RWPE2 (cell line): ENCODE data around the gene DDA1.
A peak's percentile ranks its signal among the peaks of the same experiment; 100 is the strongest.

Experiments used
- ATAC-seq: fragments of 200-7000 bp; cut with Tn5 transposase; 3 replicates; pipeline ENCODE4 v1.9.1; 2021; ENCODE audit warnings: low read depth
- DNase-seq: peaks from one replicate; pipeline ENCODE4 v3.0.0-alpha.2; 2020; ENCODE audit warnings: low spot score
- H3K27ac ChIP-seq: fragments of 450-650 bp; 2 replicates; pipeline ENCODE4 v1.5.1; 2017; ENCODE audit warnings: mild to moderate bottlenecking; ENCODE audit not compliant: poor library complexity, severe bottlenecking
- H3K27me3 ChIP-seq: fragments of 250-450 bp; sonication (Bioruptor Pico); 2 replicates; pipeline ENCODE4 v1.5.1; 2021; ENCODE audit warnings: mild to moderate bottlenecking, moderate library complexity; ENCODE audit not compliant: insufficient read depth, poor library complexity, severe bottlenecking
- H3K36me3 ChIP-seq: fragments of 250-450 bp; sonication (Bioruptor Pico); 2 replicates; pipeline ENCODE4 v1.5.1; 2020; ENCODE audit warnings: low read depth, mild to moderate bottlenecking, moderate library complexity
- H3K4me1 ChIP-seq: fragments of 250-450 bp; sonication (Bioruptor Pico); 2 replicates; pipeline ENCODE4 v1.5.1; 2021; ENCODE audit warnings: mild to moderate bottlenecking, moderate library complexity; ENCODE audit not compliant: insufficient read depth, poor library complexity, severe bottlenecking
- H3K4me3 ChIP-seq: fragments of 250-450 bp; sonication (Bioruptor Pico); 2 replicates; pipeline ENCODE4 v1.5.1; 2021; ENCODE audit warnings: mild to moderate bottlenecking, moderate library complexity; ENCODE audit not compliant: severe bottlenecking
- H3K9me3 ChIP-seq: fragments of 250-450 bp; sonication (Bioruptor Pico); 2 replicates; pipeline ENCODE4 v1.5.1; 2021; ENCODE audit warnings: mild to moderate bottlenecking, moderate library complexity; ENCODE audit not compliant: severe bottlenecking
- TF ChIP-seq, protein P1 (sequence below): fragments of 450-650 bp; IDR thresholded peaks from one replicate; pipeline ENCODE4 v1.5.1; 2017; ENCODE audit warnings: mild to moderate bottlenecking, moderate library complexity; ENCODE audit not compliant: poor library complexity, severe bottlenecking

Gene DDA1

DNA sequence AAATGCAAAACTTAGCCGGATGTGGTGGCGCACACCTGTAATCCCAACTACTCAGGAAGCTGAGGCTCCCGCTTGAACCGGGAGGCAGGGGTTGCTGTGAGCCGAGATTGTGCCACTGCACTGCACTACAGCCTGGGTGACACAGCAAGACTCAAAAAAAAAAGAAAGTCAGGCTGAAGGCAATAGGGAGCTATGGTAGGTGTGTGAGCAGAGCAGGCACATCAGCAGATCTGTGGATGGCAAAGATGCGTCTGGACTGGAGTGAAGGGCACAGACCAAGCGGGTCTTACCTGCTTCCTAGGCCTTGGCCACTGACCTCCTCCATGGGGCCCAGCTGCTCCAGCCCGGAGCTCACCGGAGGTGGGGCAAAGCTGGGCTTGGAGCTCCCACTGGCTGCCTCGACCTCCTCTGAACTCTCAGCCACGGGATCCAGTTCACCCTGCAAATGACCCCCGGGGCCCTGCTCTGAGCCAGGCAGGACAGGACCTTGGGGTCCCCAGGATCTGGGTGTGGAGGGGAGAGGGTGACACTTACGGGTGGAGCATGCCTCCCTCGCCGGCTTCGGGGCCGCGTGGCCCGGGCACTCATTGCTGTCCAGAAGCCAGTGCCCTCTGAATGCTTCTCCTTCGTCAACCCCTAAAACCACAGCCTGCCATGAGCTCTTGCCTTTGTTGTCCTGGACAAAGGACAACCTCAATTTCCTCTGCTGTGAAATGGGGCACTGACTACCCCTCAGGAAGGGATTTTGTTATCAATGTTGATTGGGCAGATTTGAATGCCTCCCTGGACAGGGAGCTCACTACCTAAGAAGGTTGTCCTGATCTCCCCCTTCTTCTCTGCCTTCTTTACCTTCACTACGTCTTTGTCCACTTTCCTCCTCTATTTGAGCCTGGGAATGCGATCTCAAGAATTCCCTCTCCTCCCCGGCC lies 45.4 kb upstream of the DDA1 start:
- peaks cover 5% of the 10 kb centered on the region; the same call in 1 of the 2 replicates for H3K36me3 ChIP-seq
- ATAC-seq (no peak), DNase-seq (no peak)
- no peaks in the 10 kb centered on the region for H3K9me3 ChIP-seq
- no peaks in the 10 kb centered on the region for H3K27me3 ChIP-seq
- H3K27ac ChIP-seq: no peak overlapping the region
- no peak overlapping the region for H3K4me3 ChIP-seq
- peaks cover 5% of the 10 kb centered on the region for H3K4me1 ChIP-seq
- TF ChIP-seq, protein P1, sequence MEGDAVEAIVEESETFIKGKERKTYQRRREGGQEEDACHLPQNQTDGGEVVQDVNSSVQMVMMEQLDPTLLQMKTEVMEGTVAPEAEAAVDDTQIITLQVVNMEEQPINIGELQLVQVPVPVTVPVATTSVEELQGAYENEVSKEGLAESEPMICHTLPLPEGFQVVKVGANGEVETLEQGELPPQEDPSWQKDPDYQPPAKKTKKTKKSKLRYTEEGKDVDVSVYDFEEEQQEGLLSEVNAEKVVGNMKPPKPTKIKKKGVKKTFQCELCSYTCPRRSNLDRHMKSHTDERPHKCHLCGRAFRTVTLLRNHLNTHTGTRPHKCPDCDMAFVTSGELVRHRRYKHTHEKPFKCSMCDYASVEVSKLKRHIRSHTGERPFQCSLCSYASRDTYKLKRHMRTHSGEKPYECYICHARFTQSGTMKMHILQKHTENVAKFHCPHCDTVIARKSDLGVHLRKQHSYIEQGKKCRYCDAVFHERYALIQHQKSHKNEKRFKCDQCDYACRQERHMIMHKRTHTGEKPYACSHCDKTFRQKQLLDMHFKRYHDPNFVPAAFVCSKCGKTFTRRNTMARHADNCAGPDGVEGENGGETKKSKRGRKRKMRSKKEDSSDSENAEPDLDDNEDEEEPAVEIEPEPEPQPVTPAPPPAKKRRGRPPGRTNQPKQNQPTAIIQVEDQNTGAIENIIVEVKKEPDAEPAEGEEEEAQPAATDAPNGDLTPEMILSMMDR: no peak

DNA sequence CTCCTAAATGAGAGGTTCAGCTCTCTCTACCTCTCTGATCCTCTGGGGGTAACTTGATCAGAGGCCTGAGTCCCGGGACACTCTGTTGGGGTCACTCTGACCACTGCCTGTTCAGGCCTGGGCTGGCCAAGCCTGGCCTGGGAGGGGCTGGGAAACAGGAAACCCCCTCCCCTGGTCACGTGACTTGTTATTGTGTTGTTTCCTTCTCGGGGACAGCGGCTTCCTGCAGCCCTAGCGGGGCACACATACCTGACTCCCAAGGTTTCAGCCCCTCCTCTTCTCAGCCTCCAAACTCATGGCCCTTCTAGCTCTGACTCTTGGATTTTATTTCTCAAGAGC lies 44.8 kb upstream of the DDA1 start, which contains the start of gene USHBP1:
Gene USHBP1 (minus strand): TSS at position 105 of the 339 bp plus-strand sequence. CDS start 446 bp downstream, outside the sequence.
- Histone ChIP-seq H3K27ac (no peak within 1 kb of the TSS), H3K36me3 (peaks cover 12% of the 10 kb centered on the region; the same call in 1 of the 2 replicates), H3K4me3 (no peak within 1 kb of the TSS), H3K9me3 (no peaks in the 10 kb centered on the region), H3K4me1 (peaks cover 5% of the 10 kb centered on the region), H3K27me3 (no peaks in the 10 kb centered on the region)
- TF ChIP-seq, protein P1: no peak
- ATAC-seq: no peak
- DNase-seq: no peak

GRCh38 chr19:17266026-17266425 lies 43.3 kb upstream of the DDA1 start:
- H3K27me3 ChIP-seq: no peaks in the 10 kb centered on the region
- no peaks in the 10 kb centered on the region for H3K9me3 ChIP-seq
- H3K4me3 ChIP-seq: no peak overlapping the region
- H3K36me3 ChIP-seq: peaks cover 18% of the 10 kb centered on the region; the same call in 1 of the 2 replicates
- peak overlapping the region; percentile 73 for H3K27ac ChIP-seq
- DNase-seq (no peak), ATAC-seq (no peak)
- H3K4me1 ChIP-seq: peaks cover 5% of the 10 kb centered on the region
- TF ChIP-seq, protein P1: no peak

- peaks cover 24% of the 10 kb centered on the region for H3K36me3 ChIP-seq
- TF ChIP-seq, protein P1: no peak
- H3K4me3 ChIP-seq: no peak overlapping the region
- H3K4me1 ChIP-seq: peaks cover 5% of the 10 kb centered on the region
- DNase-seq (no peak), ATAC-seq (no peak)
- H3K9me3 ChIP-seq: no peaks in the 10 kb centered on the region
- H3K27me3 ChIP-seq: no peaks in the 10 kb centered on the region
- peak overlapping the region; percentile 73 for H3K27ac ChIP-seq
Observed at GRCh38 chr19:17266589-17266974, 42.8 kb upstream of the DDA1 start.
